Measurements from ENCODE around the gene AP3B1. TPM values are rescaled to one million over a fixed set of nuclear protein-coding genes. Genes with fewer than 3 reads are reported as not detected.

Gene AP3B1
- total and polyA plus RNA-seq, 8 donors: 42.4 to 61.2 (median 48.7) TPM

GRCh38 chr5:78234804-78235203 lies 59.7 kb downstream of the AP3B1 start:
- H3K27me3 ChIP-seq: no peaks in the 10 kb centered on the region
- H3K4me1 ChIP-seq: no peaks in the 10 kb centered on the region
- ATAC-seq: no peak
- no peak overlapping the region for H3K4me3 ChIP-seq
- no peak for DNase-seq
- no peak for TF ChIP-seq CTCF (IDR thresholded peaks at IDR 0.05)
- no peaks in the 10 kb centered on the region for H3K9me3 ChIP-seq
- no peak overlapping the region for H3K27ac ChIP-seq
- peaks cover 0 to 17% of the 10 kb centered on the region in 2 donors for H3K36me3 ChIP-seq
- intact Hi-C loops (cut with DNase I): no loop called here

GRCh38 chr5:78232163-78232562 lies 62.3 kb downstream of the AP3B1 start:
- Histone ChIP-seq H3K4me1 (no peaks in the 10 kb centered on the region), H3K36me3 (no peaks in the 10 kb centered on the region), H3K9me3 (no peaks in the 10 kb centered on the region), H3K27ac (no peak overlapping the region), H3K27me3 (no peaks in the 10 kb centered on the region), H3K4me3 (no peak overlapping the region)
- DNase-seq (no peak), ATAC-seq (no peak)
- no peak for TF ChIP-seq CTCF (IDR thresholded peaks at IDR 0.05)
- intact Hi-C loops (cut with DNase I): no loop called here

- no peak for DNase-seq
- no peak for ATAC-seq
- Histone ChIP-seq H3K36me3 (peaks cover 0 to 47% of the 10 kb centered on the region in 2 donors), H3K4me1 (peaks cover 0 to 7% of the 10 kb centered on the region in 2 donors), H3K27me3 (no peaks in the 10 kb centered on the region), H3K9me3 (peaks cover 0 to 11% of the 10 kb centered on the region in 2 donors), H3K27ac (no peak overlapping the region), H3K4me3 (no peak overlapping the region)
- intact Hi-C loops (cut with DNase I): no loop called here
- no peak for TF ChIP-seq CTCF (IDR thresholded peaks at IDR 0.05)
Measured at GRCh38 chr5:78224358-78224757, 70.1 kb downstream of the AP3B1 start.

- DNase-seq (no peak), ATAC-seq (peak; percentile 25)
- no peak for TF ChIP-seq CTCF (IDR thresholded peaks at IDR 0.05)
- H3K4me1 ChIP-seq: peaks cover 0 to 7% of the 10 kb centered on the region in 2 donors
- no peak overlapping the region for H3K27ac ChIP-seq
- H3K9me3 ChIP-seq: peaks cover 0 to 11% of the 10 kb centered on the region in 2 donors
- no peaks in the 10 kb centered on the region for H3K27me3 ChIP-seq
- H3K4me3 ChIP-seq: no peak overlapping the region
- peaks cover 0 to 47% of the 10 kb centered on the region in 2 donors for H3K36me3 ChIP-seq
- intact Hi-C loops (cut with DNase I): no loop called here
Measured at GRCh38 chr5:78221964-78222451, 72.5 kb downstream of the AP3B1 start.

GRCh38 chr5:78221467-78221866 lies 73.0 kb downstream of the AP3B1 start:
- intact Hi-C loops (cut with DNase I): no loop called here
- Histone ChIP-seq H3K27ac (no peak overlapping the region), H3K4me3 (no peak overlapping the region), H3K36me3 (peaks cover 0 to 47% of the 10 kb centered on the region in 2 donors), H3K27me3 (no peaks in the 10 kb centered on the region), H3K4me1 (peaks cover 0 to 7% of the 10 kb centered on the region in 2 donors), H3K9me3 (peaks cover 0 to 11% of the 10 kb centered on the region in 2 donors)
- DNase-seq (no peak), ATAC-seq (no peak)
- no peak for TF ChIP-seq CTCF (IDR thresholded peaks at IDR 0.05)

Measured in left lung (tissue), 10 donors.